Muscle layer of colon (tissue), 2 donors: ENCODE measurements around the gene S100A14.

Experiments
- H3K27ac ChIP-seq: one replicate; pipeline ENCODE4 v1.7.0; 2013; ENCODE audit warnings: low read depth, mild to moderate bottlenecking, low read length, moderate library complexity
- H3K27me3 ChIP-seq, 2 donors: one replicate each; pipeline ENCODE4 v1.7.0; 2013; ENCODE audit warnings: low read length in 2 of 2, mild to moderate bottlenecking in 2 of 2; ENCODE audit not compliant: insufficient read depth in 2 of 2, control insufficient read depth in 1 of 2
- H3K36me3 ChIP-seq: one replicate; pipeline ENCODE4 v1.7.0; 2013; ENCODE audit warnings: mild to moderate bottlenecking, low read length; ENCODE audit not compliant: insufficient read depth
- H3K4me1 ChIP-seq: one replicate; pipeline ENCODE4 v1.7.0; 2013; ENCODE audit warnings: mild to moderate bottlenecking, low read length; ENCODE audit not compliant: insufficient read depth
- H3K4me3 ChIP-seq, 2 donors: one replicate each; pipeline ENCODE4 v1.7.0; 2013; ENCODE audit warnings: low read length in 2 of 2, low read depth in 1 of 2, mild to moderate bottlenecking in 1 of 2, moderate library complexity in 1 of 2
- H3K9ac ChIP-seq: one replicate; pipeline ENCODE4 v1.7.0; 2013; ENCODE audit warnings: low read length
- H3K9me3 ChIP-seq: one replicate; pipeline ENCODE4 v1.7.0; 2013; ENCODE audit warnings: mild to moderate bottlenecking, low read length
- donor health status: abdominal sarcoma.
- donor health status: Adenocarcinoma of cecum.

Gene S100A14

GRCh38 chr1:153612755-153613331, 3.3 kb downstream of the S100A14 start, which contains the start of gene S100A16:
Gene S100A16 (minus strand): TSS chr1:153613137. CDS start chr1:153608151, 4,986 bp downstream.
- peaks cover 42% of the 10 kb centered on the region for H3K4me1 ChIP-seq
- H3K9ac ChIP-seq, result peak within 1 kb of the TSS; percentile 78
- peak within 1 kb of the TSS; percentile 88 to 91 for H3K4me3 ChIP-seq
- no peaks in the 10 kb centered on the region for H3K27me3 ChIP-seq
- H3K9me3 ChIP-seq, result no peaks in the 10 kb centered on the region
- H3K36me3 ChIP-seq, result peaks cover 4% of the 10 kb centered on the region
- H3K27ac ChIP-seq, result peak within 1 kb of the TSS; percentile 84

GRCh38 chr1:153612111-153612754, 3.9 kb downstream of the S100A14 start:
- Histone ChIP-seq H3K4me3 (peak overlapping the region; percentile 88 to 91), H3K27ac (peak overlapping the region; percentile 84), H3K9me3 (no peaks in the 10 kb centered on the region), H3K9ac (peak overlapping the region; percentile 78), H3K36me3 (peaks cover 10% of the 10 kb centered on the region), H3K27me3 (no peaks in the 10 kb centered on the region), H3K4me1 (peaks cover 42% of the 10 kb centered on the region)

- Histone ChIP-seq H3K36me3 (peaks cover 19% of the 10 kb centered on the region), H3K4me1 (peaks cover 42% of the 10 kb centered on the region), H3K9me3 (no peaks in the 10 kb centered on the region), H3K27me3 (no peaks in the 10 kb centered on the region), H3K27ac (peak overlapping the region; percentile 45), H3K4me3 (peak overlapping the region in 1 of 2 donors; percentile 88), H3K9ac (no peak overlapping the region)
Measured at GRCh38 chr1:153611356-153611755, 4.8 kb downstream of the S100A14 start.

GRCh38 chr1:153610811-153611301, 5.3 kb downstream of the S100A14 start:
- Histone ChIP-seq H3K9me3 (no peaks in the 10 kb centered on the region), H3K9ac (no peak overlapping the region), H3K27me3 (no peaks in the 10 kb centered on the region), H3K36me3 (peaks cover 22% of the 10 kb centered on the region), H3K4me1 (peaks cover 42% of the 10 kb centered on the region), H3K4me3 (no peak overlapping the region), H3K27ac (no peak overlapping the region)

GRCh38 chr1:153610334-153610733, 5.8 kb downstream of the S100A14 start:
- Histone ChIP-seq H3K4me1 (peaks cover 42% of the 10 kb centered on the region), H3K9me3 (no peaks in the 10 kb centered on the region), H3K9ac (no peak overlapping the region), H3K27me3 (no peaks in the 10 kb centered on the region), H3K27ac (no peak overlapping the region), H3K4me3 (no peak overlapping the region), H3K36me3 (peaks cover 22% of the 10 kb centered on the region)

- peaks cover 22% of the 10 kb centered on the region for H3K36me3 ChIP-seq
- peak overlapping the region in 1 of 2 donors; percentile 32 for H3K4me3 ChIP-seq
- H3K9ac ChIP-seq, result no peak overlapping the region
- H3K4me1 ChIP-seq, result peaks cover 42% of the 10 kb centered on the region
- H3K27me3 ChIP-seq, result no peaks in the 10 kb centered on the region
- peak overlapping the region; percentile 60 for H3K27ac ChIP-seq
- H3K9me3 ChIP-seq, result no peaks in the 10 kb centered on the region
Measured at GRCh38 chr1:153609585-153609907, 6.6 kb downstream of the S100A14 start.

- H3K36me3 ChIP-seq, result peaks cover 22% of the 10 kb centered on the region
- no peaks in the 10 kb centered on the region for H3K27me3 ChIP-seq
- H3K27ac ChIP-seq, result peak overlapping the region; percentile 60
- peaks cover 42% of the 10 kb centered on the region for H3K4me1 ChIP-seq
- H3K4me3 ChIP-seq, result peak overlapping the region in 1 of 2 donors; percentile 32
- no peaks in the 10 kb centered on the region for H3K9me3 ChIP-seq
- no peak overlapping the region for H3K9ac ChIP-seq
Measured at GRCh38 chr1:153608742-153609584, 7.2 kb downstream of the S100A14 start.

GRCh38 chr1:153608089-153608682, 7.9 kb downstream of the S100A14 start:
- Histone ChIP-seq H3K4me1 (peaks cover 38% of the 10 kb centered on the region), H3K9ac (no peak overlapping the region), H3K9me3 (no peaks in the 10 kb centered on the region), H3K27ac (peak overlapping the region; percentile 60), H3K27me3 (no peaks in the 10 kb centered on the region), H3K4me3 (peak overlapping the region in 1 of 2 donors; percentile 32), H3K36me3 (peaks cover 22% of the 10 kb centered on the region)

GRCh38 chr1:153607381-153607780, 8.7 kb downstream of the S100A14 start:
- peaks cover 35% of the 10 kb centered on the region for H3K4me1 ChIP-seq
- no peak overlapping the region for H3K9ac ChIP-seq

GRCh38 chr1:153606194-153606593, 9.9 kb downstream of the S100A14 start:
- no peak overlapping the region for H3K4me3 ChIP-seq
- no peak overlapping the region for H3K9ac ChIP-seq
- peaks cover 22% of the 10 kb centered on the region for H3K36me3 ChIP-seq
- no peaks in the 10 kb centered on the region for H3K27me3 ChIP-seq
- H3K4me1 ChIP-seq, result peaks cover 27% of the 10 kb centered on the region
- no peaks in the 10 kb centered on the region for H3K9me3 ChIP-seq
- no peak overlapping the region for H3K27ac ChIP-seq

More at GRCh38 chr1:153607381-153607780, 8.7 kb downstream of the S100A14 start:
- no peaks in the 10 kb centered on the region for H3K9me3 ChIP-seq
- H3K4me3 ChIP-seq, result no peak overlapping the region
- H3K27ac ChIP-seq, result no peak overlapping the region
- H3K36me3 ChIP-seq, result peaks cover 22% of the 10 kb centered on the region
- H3K27me3 ChIP-seq, result no peaks in the 10 kb centered on the region

GRCh38 chr1:153602749-153603148, 13.4 kb downstream of the S100A14 start:
- Histone ChIP-seq H3K9me3 (no peaks in the 10 kb centered on the region), H3K27me3 (no peaks in the 10 kb centered on the region), H3K36me3 (peaks cover 17% of the 10 kb centered on the region), H3K4me3 (no peak overlapping the region), H3K9ac (no peak overlapping the region), H3K4me1 (no peaks in the 10 kb centered on the region), H3K27ac (no peak overlapping the region)
